Measurements from ENCODE around the gene SAFB. TPM values are rescaled to one million over a fixed set of nuclear protein-coding genes. Genes with fewer than 3 reads are reported as not detected.

SAFB gene
- total RNA-seq (2022; extraction: Qiagen RNA extraction): 48.8 to 62.9 TPM (median 51.8 TPM) in 5 replicates

DNA sequence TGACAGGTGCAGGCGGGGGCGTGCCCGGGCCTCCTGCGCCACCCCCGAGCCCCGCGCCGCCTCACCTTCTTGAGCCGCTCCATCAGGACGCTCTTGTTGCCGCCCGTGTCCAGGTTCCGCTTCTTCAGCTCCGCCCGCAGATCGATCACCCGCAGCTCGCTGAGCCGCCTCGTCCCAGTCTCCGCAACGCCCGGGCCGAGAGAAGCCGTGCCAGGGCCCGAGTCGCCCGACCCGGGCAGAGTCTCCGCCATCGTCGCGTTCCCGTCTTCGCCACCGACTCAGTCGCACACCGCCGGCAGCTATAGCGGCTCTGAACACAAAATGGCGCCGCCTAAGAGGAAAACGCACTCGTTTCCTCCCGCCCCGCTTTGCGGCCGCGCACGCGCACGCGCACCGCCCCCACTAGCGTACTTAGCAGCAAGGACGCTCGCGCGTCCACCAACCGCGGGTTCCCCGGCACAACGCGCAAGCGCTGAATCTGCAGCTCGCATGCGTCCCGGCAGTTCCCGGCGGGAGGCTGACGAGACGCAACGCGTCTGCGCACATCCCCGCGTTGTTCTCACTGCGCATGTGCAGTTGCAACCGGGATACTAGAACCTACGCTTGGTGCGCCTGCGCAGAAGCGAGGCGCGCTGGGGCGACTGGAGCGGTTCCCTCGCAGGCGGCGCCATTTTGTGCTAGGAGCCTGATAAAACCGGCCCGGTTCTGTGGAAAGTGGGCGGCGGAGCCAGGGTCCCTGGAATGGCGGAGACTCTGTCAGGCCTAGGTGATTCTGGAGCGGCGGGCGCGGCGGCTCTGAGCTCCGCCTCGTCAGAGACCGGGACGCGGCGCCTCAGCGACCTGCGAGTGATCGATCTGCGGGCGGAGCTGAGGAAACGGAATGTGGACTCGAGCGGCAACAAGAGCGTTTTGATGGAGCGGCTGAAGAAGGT lies at the start of gene SAFB, which contains the start of gene SAFB2:
SAFB (plus strand) TSS at position 619 of the 932 bp plus-strand sequence; CDS start at position 742, 123 bp downstream.
SAFB2 (minus strand) TSS at position 312 of the 932 bp plus-strand sequence; CDS start at position 251, 61 bp downstream.

DNA sequence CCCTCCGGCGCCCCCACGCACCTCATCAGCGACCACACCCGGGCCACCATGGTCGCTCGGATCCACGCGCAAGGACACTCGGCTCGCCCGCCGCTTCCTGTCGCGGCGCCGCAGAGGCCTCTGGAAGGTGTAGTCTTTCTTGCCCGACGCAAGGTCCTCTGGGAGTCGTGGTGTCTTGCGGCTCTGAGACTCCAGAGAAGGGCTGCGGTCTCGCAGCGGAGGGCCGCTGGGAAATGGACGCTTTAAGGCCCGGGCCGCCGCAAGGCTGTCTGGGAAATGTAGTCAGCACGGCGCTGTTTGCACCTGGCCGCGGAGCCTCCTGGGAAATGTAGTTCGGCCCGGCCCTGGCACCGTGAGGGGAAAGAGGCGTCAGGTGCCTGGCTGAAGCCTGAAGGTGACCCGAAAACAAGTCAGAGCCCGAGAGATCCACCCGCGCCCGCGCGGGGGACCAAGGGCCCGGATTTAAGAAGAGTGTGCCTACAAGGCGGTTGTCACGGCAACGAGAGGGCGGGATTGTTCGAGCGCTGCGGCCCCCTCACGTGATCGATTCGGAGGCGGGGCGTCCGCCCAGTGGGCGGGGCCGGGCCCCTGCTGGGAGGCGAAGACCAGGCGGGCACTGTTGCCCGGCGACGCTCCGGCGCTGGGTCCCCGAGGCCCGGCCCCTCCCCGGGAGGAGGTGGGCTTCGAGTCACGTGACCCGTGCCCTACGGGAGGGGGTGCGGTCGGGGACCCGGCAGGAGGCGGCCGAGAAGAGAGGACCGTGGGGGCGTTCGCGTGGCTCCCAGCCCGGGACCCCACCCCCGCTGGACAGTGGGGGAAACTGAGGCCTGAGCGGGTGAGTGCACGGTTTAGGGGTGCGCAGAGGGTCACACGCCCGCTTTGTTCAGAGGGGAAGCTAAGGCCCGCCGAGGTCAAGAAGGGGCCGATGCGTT lies 57.8 kb downstream of the SAFB start, which contains the start of the genes HSD11B1L and MICOS13:
HSD11B1L (plus strand) TSS at position 591 of the 932 bp plus-strand sequence. CDS start 3,806 bp downstream, outside the sequence.
MICOS13 (minus strand) TSS at position 80 of the 932 bp plus-strand sequence; CDS start at position 50, 30 bp downstream.

DNA sequence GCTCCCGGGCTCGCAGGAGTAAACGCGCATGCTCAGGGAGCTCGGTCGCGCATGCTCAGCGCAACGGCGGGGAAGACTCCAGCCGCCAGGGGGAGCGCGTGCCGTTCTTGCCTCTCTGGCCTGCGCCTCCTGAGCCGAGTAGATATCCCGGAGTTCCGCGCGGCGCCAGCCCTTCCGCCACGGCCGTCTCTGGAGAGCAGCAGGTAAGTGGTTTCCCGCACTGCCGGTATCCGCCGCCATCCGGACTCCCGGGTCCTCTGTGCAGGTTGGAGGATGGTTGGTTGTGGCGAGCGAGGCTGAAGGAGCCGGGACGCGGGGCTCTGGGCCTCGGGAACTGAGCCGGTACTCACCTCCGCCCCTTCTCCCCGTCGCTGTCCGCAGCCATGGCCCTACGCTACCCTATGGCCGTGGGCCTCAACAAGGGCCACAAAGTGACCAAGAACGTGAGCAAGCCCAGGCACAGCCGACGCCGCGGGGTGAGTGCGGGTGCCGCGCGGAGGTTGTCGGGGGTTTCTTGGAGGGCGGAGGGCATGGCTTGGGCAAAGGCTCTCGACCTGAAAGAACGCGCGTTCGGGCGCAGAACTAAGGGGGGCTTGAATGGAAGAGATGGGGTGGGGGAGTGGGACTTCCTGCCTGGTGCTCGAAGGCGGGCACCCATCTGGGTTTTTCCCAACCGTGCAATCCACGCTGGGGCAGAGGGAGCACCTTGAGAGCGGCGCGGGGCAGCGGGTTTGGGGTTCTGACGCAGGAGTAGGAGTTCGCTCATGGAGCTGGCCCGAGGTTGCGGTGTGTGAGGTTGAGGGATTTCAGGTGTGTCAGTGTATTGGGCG lies 67.5 kb downstream of the SAFB start, which contains the start of gene RPL36:
RPL36 (plus strand) TSS at position 171 of the 830 bp plus-strand sequence; CDS start at position 384, 213 bp downstream.

Other genes starting within 250 kb of the SAFB start
- not detected in 5 replicates for gene ZNRF4, start 167.7 kb upstream of the SAFB start, total RNA-seq (2022; extraction: Qiagen RNA extraction)
- 2.5 to 3.1 TPM (median 2.8 TPM) in 5 replicates for gene TINCR, start 55.1 kb upstream of the SAFB start, total RNA-seq (2022; extraction: Qiagen RNA extraction)
- gene SAFB2, start 307 bp upstream of the SAFB start, total RNA-seq (2022; extraction: Qiagen RNA extraction): 32.5 to 36.1 TPM (median 33.8 TPM) in 5 replicates
- 42.9 to 71.6 TPM (median 67.7 TPM) in 5 replicates for gene MICOS13, start 57.4 kb downstream of the SAFB start, total RNA-seq (2022; extraction: Qiagen RNA extraction)
- gene HSD11B1L, start 57.9 kb downstream of the SAFB start, total RNA-seq (2022; extraction: Qiagen RNA extraction): 3.7 to 5.7 TPM (median 4.5 TPM) in 5 replicates
- 626 to 897 TPM (median 766 TPM) in 5 replicates for gene RPL36, start 67.2 kb downstream of the SAFB start, total RNA-seq (2022; extraction: Qiagen RNA extraction)
- 55.4 to 58.6 TPM (median 57.8 TPM) in 5 replicates for gene LONP1, start 97.1 kb downstream of the SAFB start, total RNA-seq (2022; extraction: Qiagen RNA extraction)
- 0.03 TPM in 2 of 5 replicates, not detected in the others for gene CATSPERD, start 97.6 kb downstream of the SAFB start, total RNA-seq (2022; extraction: Qiagen RNA extraction)
- gene PRR22, start 161.7 kb downstream of the SAFB start, total RNA-seq (2022; extraction: Qiagen RNA extraction): 1.3 to 2.8 TPM (median 2.4 TPM) in 5 replicates
- gene DUS3L, start 168.1 kb downstream of the SAFB start, total RNA-seq (2022; extraction: Qiagen RNA extraction): 26.8 to 30.4 TPM (median 28.9 TPM) in 5 replicates
- 0.55 to 1.4 TPM (median 1.2 TPM) in 5 replicates for gene NRTN, start 182.0 kb downstream of the SAFB start, total RNA-seq (2022; extraction: Qiagen RNA extraction)
- gene FUT6, start 216.6 kb downstream of the SAFB start, total RNA-seq (2022; extraction: Qiagen RNA extraction): not detected in 5 replicates
- 0.05 to 0.06 TPM in 2 of 5 replicates, not detected in the others for gene FUT3, start 228.4 kb downstream of the SAFB start, total RNA-seq (2022; extraction: Qiagen RNA extraction)
- gene FUT5, start 247.5 kb downstream of the SAFB start, total RNA-seq (2022; extraction: Qiagen RNA extraction): not detected in 5 replicates

All from A549 treated with Hydrocortisone at 1 μM for 4 hours (cell line).